Right forelimb (tissue), 1 donor: ENCODE results near the gene CNFN.

Experiments
- DNase-seq: peaks from one replicate; pipeline ENCODE4 v3.0.0-alpha.2; 2018

The CNFN gene

DNA sequence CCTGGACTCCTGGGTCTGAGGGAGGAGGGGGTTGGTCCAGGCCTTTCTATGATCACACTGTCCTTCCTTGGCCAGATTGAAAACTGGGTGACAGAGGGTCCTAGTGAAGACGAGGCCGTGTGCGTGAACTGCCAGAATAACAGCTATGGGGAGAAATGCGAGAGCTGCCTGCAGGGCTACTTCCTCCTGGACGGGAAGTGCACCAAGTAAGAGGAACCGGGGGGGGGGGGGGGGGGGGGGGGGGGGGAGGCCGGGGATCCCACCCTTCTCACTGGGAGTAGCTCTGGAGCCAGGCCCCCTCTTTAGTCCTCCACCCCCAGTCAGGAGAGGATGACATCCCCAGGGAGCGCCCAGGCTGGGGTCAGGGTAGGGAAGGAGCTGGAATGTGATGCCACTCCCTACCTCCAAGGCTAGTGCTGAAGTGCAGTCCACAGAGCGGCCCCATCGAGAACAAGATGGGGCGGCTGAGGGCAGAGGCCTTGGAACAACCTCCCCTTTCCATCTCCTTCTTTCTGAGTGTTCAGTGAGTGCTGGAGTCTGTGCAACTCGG, 19.4 kb downstream of the CNFN start:
- DNase-seq = no peak

DNA sequence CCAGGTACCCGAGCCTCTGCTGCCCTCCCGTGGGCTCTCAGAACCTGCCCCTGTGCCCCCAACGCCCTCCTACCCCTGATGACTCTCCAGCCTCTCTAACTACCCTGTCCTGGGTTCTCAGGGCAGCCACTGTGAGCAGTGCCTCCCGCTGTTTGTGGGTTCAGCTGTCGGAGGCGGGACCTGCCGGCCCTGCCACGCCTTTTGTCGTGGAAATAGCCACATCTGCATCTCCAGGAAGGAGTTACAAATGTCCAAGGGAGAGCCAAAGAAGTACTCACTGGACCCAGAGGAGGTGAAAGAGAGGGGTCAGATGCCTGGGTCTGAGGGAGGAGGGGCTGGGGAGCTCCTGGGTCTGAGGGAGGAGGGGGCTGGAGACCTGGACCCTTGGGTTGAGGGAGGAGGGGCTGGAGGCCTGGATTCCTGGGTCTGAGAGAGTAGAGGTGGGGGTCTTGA, 20.0 kb downstream of the CNFN start:
- DNase-seq = no peak

DNA sequence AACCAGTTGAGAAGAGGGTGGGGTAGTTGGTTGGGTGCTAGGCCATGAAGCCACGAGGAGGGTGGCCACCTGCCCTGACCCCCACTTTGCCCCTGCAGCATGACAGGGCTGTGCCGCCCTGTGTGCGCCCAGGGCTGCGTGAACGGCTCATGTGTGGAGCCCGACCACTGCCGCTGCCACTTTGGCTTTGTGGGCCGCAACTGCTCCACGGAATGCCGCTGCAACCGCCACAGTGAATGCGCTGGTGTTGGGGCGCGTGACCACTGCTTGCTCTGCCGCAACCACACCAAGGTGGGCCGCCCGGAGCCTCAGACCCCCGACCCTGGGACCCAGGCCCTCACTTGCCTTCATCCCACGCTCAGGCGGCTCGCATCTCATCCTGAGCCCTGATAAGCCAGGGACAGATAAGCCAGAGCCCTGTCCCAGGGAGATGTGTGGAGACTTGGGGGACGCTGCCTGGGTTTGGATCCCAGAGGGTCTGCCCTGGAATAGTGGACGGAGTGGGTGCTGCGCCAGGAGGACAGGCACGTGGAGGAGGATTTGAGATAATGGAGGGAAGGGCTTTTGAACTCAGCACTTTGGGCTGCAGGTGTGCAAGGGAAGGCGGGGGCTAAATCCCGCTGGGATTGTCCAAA, 20.5 kb downstream of the CNFN start:
- no peak for DNase-seq

DNA sequence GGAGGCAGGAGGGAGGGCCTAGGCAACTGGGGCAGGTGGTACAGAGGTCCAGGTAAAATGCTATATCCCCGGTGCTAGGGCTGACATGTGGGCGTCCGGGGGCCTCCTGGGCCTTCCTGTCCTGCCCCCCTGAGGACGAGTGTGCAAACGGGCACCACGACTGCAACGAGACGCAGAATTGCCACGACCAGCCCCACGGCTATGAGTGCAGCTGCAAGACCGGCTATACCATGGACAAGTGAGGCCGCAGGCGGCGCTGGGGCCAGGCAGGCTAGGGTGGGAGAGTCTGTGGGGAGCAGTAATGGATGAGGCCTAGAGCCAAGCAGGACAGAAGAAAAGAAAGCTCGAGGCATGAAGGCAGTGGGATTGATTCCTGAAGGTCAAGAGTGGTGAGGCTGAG, 21.3 kb downstream of the CNFN start:
- no peak for DNase-seq

DNA sequence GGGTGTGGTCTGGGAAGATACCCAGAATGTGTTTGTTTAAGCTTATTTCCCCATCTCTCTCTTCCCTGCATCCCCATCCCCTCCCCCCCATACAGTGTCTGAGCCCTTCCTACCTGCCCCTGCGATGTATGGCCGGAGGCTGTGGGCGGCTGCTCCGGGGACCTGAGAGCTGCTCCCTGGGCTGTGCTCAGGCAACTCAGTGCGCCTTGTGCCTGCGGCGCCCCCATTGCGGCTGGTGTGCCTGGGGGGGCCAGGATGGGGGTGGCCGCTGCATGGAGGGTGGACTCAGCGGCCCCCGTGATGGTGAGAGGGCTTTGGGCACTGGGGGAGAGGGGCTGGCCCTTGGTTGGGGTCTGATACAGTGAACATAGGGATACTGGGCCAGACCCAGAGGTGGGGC, 21.7 kb downstream of the CNFN start:
- no peak for DNase-seq

DNA sequence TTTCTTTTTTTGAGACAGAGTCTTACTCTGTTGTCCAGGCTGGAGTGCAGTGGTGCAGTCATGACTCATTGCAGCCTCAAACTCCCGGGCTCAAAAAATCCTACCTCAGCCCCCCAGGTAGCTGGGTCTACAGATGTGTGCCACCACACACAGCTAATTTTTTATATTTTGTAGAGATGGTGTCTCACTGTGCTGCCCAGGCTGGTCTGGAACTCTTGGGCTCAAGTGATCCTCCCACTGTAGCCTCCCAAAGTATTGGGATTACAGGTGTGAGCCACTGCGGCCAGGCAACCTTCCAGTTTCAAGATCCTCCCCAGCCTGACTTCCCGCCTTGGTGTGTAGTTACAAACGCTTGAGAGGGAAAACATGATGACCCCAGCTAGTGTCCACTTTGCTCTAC, 22.2 kb downstream of the CNFN start:
- DNase-seq = no peak

DNA sequence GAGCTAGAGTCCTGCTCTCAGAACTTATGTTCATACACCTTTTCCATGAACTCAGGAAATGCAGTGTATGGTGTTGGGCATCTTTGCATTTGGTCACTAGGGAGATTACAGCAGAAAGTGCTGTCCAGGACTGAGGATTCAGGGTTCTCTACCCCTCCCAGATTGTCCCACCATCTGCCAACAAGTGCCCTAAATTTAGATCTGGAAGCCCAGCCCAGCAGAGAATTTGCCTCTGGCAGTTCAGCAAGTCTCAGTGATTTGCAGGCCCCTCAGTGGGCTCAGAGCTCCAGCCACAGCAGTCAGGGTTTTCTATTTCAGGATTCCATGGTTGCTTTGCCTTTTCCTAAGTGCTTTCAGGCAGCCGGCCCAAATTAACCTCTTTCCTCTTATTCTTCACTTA, 23.4 kb downstream of the CNFN start:
- no peak for DNase-seq

DNA sequence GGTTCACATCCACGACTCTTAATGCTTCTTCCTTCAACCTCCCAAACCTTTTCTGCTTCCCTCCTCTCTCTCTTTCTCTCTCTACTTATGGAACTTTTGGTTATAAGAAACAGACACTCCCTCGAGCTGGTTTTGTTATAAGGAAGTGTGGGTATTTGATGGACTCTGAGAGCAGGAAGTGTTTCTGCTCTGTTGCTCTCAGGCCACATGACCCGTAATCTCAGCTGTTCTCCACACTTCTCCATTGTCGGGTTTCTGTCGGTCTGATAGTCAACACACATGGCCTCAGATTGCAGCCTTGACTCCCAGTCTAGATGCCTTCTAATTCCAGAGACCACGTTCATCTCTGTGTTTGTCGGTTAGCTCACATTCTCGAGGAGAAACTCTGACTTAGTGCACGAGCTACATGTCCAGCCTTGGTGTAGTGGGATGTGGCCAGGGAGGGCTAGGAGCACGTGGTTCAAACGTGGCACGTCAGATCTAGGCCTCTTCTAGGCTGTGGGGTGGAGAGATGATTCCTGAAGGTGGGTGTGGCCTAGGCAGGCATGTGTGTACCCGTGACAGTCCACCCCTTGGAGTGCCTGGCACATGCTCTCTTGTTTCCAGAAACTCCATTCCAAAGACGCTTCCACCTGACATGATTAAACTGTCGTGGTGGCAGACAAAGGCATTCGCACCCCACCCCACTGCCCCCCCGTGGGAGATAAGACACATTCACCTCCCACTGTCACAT, 26.3 kb downstream of the CNFN start:
- no peak for DNase-seq

DNA sequence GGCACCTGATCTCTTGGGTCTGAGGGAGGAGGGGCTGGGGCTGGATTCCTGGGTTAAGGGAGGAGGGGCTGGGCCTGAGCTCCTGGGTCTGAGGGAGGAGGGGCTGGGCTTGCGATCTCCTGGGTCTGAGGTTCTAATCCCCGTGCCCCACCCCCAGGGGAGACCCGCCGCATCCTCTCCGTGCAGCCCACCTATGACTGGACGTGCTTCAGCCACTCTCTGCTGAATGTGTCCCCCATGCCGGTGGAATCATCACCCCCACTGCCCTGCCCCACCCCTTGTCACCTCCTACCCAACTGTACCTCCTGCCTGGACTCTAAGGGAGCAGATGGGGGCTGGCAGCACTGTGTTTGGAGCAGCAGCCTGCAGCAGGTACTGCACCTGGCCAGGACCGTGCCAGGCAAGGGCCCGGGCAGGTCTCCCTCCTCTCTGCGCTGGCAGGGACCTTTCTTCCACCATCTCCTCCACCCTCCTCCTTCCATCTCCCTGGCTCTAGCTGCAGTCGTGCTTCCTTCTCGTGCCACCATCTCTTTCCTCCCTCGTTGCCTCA, 27.1 kb downstream of the CNFN start:
- DNase-seq = no peak

DNA sequence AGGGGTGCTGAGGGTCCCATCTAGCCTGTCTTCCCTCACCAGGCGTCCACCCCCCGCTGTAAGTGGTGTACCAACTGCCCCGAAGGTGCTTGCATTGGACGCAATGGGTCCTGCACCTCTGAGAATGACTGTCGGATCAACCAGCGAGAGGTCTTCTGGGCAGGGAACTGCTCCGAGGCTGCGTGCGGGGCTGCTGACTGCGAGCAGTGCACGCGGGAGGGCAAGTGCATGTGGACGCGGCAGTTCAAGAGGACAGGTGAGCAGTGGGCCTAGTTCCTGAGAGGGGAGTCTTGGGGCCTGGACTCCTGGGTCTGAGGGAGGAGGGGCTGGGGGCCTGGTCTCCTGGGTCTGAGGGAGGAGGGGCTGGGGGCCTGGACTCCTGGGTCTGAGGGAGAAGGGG, 27.8 kb downstream of the CNFN start:
- no peak for DNase-seq

DNA sequence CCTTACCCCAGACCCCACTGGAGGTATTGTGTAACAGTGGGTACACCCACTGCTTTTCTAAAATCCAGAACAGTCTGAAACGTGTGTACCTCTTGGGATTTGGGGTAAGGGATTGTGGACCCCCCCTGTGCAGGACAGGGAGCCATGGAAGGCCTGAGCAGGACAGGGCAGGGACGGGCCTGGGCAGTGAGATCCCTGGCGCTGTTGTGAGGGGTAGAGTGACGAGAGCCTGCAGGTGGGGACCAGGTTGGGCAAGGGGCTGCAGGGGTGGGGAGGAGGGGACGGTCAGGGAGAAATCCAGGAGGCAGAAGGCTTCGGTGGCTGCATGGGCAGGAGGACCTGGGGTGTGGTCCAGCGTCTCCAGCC, 28.6 kb downstream of the CNFN start:
- DNase-seq = no peak

DNA sequence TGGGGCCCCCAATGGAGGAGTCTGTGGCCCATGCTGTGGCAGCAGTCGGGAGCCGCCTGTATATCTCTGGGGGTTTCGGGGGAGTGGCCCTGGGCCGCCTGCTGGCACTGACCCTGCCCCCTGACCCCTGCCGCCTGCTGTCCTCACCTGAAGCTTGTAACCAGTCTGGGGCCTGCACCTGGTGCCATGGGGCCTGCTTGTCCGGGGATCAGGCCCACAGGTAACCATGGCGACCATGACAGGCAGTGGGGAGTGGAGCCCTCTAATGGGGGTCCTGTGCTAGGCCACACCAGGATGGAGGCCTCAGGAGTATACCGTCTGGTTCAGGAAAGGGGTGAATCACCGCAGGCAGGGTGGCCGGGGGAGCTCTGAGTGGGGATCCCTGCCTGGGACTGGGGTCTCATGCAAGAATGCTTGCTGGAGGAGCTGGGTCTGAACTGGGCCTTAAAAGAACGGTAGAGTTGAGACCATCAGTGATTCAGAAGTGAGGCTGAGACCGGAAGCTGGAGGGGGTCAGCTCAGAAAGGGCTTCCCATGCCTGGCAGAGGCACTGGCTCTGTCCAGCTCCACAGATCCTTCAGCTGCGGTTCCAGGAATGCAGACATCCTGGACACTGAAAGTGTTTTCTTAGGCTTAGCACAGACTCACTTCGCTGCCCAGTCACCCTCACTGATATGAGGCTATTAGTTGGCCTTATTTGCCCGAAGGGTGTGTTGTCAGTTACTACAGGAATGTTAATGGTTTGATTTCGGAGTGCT, 29.1 kb downstream of the CNFN start:
- DNase-seq = no peak

DNA sequence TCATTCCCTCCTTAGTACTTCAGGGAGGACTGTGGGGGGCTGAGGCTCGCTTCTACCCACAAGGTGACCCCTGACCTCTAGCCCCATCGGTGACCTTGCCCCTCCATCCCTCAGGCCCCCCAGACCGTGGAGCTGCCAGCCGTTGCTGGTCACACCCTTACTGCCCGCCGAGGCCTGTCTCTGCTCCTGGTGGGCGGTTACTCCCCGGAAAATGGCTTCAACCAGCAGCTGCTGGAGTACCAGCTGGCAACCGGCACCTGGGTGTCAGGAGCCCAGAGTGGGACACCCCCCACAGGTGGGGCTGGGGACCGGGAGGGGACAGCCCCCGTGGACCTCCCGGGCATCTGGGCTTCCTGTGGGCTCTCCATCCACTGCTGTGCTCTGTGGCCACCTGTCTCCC, 32.8 kb downstream of the CNFN start:
- DNase-seq = no peak

DNA sequence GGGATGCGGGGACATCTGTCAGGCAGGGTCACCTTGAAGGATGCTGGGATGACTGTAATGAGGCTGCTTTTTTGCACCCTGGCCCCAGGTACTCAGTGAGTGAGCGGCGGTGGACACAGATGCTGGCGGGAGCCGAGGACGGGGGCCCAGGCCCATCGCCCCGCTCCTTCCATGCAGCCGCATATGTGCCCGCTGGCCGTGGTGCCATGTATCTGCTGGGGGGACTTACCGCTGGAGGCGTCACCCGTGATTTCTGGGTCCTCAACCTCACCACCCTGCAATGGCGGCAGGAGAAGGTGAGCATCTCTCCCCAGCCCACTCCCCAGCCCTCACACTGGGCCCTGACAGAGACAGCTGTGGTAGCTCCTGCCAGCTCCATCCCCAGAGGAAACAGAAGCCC, 33.4 kb downstream of the CNFN start:
- DNase-seq = no peak

DNA sequence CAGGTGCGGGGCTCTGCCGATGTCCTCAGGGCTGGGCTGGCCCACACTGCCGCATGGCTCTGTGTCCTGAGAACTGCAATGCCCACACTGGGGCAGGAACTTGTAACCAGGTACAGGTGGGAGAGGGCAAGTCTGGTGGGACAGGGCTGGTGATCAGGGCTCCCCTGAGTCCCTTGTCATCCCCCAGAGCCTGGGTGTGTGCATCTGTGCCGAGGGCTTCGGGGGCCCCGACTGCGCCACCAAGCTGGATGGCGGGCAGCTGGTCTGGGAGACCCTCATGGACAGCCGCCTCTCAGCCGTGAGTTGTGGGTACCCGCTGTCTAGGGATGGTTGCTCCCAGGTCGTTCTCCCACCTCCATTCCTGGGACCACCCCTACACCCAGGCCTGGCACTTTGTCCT, 34.2 kb downstream of the CNFN start:
- DNase-seq = no peak

DNA sequence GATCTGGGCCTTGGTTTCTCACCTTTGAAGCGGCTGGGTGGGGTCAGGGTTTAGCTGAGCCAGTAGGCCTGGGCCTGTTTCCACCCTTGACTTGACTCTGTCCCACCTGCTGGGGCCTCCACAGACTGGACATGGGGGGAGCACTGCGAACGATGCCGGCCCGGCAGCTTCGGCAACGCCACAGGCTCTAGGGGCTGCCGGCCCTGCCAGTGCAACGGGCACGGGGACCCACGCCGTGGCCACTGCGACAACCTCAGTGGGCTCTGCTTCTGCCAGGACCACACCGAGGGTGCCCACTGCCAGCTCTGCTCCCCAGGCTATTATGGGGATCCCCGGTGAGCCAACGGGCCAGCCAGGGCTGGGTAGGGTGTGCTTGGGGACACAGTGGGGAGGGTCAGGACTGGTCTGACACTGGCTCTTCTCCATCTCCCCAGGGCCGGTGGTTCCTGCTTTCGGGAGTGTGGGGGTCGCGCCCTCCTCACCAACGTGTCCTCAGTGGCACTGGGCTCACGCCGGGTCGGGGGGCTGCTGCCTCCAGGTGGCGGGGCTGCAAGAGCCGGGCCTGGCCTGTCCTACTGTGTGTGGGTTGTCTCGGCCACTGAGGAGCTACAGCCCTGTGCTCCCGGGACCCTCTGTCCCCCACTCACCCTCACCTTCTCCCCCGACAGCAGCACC, 36.6 kb downstream of the CNFN start:
- DNase-seq = no peak

DNA sequence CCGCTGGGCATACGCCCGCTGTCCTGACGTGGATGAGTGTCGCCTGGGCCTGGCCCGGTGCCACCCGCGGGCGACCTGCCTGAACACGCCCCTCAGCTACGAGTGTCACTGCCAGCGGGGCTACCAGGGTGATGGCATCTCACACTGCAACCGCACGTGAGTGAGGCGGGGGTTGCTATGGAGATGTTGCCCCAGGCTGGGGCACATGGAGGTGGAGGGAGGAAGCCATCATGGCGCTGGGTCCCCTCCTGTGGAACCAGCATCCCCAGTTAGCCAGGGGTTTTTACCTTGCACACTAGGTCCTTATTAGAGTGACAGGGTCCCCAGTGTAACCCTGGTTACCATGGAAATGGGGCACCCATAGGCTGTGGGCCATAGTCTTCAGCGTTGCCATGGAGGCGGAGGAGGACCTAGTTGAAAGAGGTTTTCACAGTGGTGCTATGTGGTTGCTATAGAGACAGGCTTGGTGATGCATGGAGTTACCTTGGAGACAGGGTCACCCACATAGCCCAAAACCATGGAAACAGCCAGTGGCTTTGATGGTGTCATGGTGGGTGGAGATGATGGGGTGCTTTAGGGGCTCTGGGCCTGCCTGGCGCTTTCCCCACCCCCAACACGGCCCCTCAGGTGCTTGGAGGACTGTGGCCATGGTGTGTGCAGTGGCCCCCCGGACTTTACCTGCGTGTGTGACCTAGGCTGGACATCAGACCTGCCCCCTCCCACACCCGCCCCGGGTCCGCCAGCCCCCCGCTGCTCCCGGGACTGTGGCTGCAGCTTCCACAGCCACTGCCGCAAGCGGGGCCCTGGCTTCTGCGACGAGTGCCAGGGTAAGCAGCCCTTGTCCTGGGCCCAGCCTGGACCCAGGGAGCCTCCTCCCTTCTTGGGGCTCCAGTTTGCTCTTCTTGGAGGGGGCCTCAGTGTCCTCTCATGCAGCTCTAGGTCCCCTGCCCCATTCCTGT, 37.5 kb downstream of the CNFN start:
- DNase-seq = no peak

DNA sequence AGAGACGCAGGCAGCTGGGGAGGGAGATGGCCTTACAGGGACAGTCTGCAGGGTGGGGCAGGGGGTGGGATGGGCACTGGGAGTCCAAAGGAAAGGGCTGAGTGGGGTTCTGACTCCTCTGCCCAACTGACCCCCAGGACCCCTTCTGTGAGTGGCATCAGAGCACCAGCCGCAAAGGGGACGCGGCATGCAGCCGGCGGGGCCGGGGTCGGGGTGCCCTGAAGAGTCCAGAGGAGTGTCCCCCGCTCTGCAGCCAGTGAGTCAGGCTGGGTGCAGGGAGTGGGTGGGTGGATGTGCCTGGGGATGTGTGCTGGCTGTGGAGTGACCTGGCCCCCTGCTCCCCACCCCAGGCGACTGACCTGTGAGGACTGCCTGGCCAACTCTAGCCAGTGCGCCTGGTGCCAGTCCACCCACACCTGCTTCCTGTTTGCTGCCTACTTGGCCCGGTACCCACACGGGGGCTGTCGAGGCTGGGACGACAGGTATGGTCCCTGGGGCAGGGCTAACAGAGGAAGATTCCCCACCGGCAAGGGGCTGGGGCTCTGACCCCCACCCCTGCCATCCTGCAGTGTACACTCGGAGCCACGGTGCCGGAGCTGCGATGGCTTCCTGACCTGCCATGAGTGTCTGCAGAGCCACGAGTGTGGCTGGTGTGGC, 38.9 kb downstream of the CNFN start:
- no peak for DNase-seq

DNA sequence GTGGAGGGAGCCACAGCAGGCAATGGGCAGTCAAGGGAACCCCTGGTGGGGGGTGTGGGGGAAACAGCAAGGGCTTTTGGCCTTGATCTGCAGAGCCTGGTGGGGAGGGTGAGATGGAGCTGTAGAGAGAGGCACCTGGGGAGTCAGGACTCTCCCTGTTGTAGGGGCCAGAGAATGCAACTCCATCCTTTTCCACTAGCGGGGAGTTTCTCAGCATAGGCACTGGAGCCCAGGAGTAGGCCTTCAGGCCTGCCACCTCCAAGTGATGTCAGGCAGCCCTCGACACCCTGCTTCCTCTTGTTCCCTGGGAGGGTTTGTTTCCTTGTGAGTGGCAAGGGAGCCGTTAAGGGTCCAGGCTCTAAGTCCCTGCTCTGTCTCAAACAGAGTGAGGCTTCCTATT, 39.7 kb downstream of the CNFN start:
- no peak for DNase-seq

DNA sequence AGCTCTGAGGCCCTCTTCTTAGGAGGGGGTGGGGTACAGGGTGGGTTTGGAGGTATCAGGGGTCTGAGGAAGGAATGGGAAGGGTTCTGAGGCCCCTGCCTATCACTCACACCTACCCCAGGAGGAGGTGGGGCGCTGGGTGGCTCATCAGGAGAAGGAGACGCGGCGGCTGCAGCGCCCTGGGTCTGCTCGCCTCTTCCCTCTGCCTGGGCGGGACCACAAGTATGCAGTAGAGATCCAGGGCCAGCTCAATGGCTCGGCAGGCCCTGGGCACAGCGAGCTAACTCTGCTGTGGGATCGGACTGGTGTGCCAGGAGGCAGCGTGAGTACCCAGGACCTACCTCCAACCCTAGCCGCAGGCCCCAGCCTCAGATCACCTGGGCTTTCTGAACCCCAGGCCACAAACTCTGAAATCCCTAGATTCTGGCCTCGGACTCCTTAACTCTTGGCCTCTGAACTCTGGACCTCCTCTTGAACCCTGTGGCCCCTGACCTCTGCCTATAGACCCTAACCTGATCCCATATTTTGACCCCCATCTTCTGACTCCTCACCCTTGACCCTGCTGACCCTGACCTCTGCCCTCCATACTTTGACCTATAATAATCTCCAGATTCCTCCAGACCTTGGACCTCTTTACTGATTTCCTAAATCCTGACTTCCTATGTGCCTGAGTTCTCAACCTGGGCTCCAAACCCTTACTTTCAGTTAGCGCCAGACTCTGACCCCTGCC, 40.6 kb downstream of the CNFN start:
- DNase-seq = no peak

DNA sequence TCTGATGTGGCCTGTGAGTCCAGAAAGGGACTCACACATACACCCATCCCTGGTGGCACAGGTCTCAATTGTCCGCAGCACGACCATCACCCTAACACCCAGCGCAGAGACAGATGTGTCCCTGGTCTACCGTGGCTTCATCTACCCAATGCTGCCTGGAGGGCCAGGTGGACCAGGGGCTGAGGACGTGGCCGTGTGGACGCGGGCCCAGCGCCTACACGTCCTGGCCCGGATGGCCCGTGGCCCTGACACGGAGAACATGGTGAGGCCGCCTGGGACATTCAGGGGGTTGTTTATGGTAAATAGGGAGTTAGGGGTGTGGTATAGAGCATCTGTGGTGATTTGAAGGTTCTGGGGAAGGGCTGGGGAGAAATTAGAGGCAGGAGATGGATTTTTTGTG, 41.9 kb downstream of the CNFN start:
- DNase-seq = no peak
